Neural crest cell (in vitro differentiated cells): ENCODE data around the gene GPR132. TPM values are rescaled to one million over a fixed set of nuclear protein-coding genes. Genes with fewer than 3 reads are reported as not detected.

Source experiments
- DNase-seq: peaks from one replicate; pipeline ENCODE4 v3.0.0; 2021; ENCODE audit warnings: low read depth, mixed read lengths, low spot score
- H3K27ac Mint-ChIP-seq: one replicate; pipeline ENCODE4 v1.8.0; 2021; ENCODE audit warnings: mild to moderate bottlenecking, mixed read lengths; ENCODE audit not compliant: unreplicated experiment
- H3K27me3 Mint-ChIP-seq: 2 replicates; pipeline ENCODE4 v1.8.0; 2021; ENCODE audit warnings: low read depth, mild to moderate bottlenecking, mixed read lengths
- H3K36me3 Mint-ChIP-seq: 2 replicates; pipeline ENCODE4 v1.8.0; 2021; ENCODE audit warnings: low read depth, mild to moderate bottlenecking, mixed read lengths
- H3K4me1 Mint-ChIP-seq: 2 replicates; pipeline ENCODE4 v1.8.0; 2021; ENCODE audit warnings: mixed read lengths
- H3K4me3 Mint-ChIP-seq: one replicate; pipeline ENCODE4 v1.8.0; 2021; ENCODE audit warnings: mild to moderate bottlenecking, mixed read lengths
- H3K9me3 Mint-ChIP-seq: 2 replicates; pipeline ENCODE4 v1.8.0; 2021; ENCODE audit warnings: mixed read lengths
- total RNA-seq: library from RNA; stranded (reverse); gene quantifications from 2 replicates; pipeline ENCODE4 v1.2.1, GENCODE V29; 2021
- TF ChIP-seq, protein P1 (sequence below): fragments of 200-600 bp; sonication (generic); conservative IDR thresholded peaks from 2 replicates; pipeline ENCODE4 v1.5.0; 2021; ENCODE audit warnings: antibody characterized with exemption, mild to moderate bottlenecking

The GPR132 gene
- total RNA-seq, 1 donor from 2014 or later: not detected

DNA sequence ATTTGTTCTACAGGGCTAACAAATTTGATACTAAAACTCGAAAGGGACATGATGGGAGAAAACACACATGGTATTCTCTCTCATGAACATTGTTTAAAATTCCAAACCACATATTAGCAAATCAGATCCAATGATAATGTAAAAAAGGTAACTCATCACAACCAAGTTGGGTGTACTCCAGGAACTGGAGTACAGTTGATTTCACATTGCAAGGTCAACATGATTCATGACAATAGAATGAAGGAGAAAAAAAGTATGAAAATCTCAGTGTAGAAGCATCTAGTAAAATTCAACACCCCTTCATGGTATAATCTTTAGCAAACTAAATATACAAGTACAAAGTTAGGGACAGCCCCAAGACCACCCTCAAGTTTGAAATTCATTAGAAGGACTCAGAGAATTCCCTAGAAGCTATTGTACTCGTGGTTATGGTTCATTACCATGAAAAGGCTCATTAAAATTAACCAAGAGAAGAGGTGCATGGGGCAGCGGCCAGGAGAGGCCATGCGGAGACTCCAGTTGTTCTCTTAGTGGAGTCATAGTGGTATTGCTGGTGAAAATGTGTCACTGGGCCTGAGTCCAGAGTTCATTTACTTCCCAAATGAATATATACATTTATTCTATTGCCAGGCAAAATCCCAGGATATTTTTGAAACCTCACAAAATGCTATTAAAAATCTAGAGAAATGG, 41.3 kb downstream of the GPR132 start:
- Mint-ChIP-seq H3K4me3 (peak overlapping the region; percentile 67), H3K36me3 (peaks cover 2% of the 10 kb centered on the region), H3K4me1 (peaks cover 23% of the 10 kb centered on the region), H3K9me3 (no peaks in the 10 kb centered on the region), H3K27ac (no peak overlapping the region), H3K27me3 (peaks cover 9% of the 10 kb centered on the region)
- no peak for DNase-seq
- TF ChIP-seq, protein P1, sequence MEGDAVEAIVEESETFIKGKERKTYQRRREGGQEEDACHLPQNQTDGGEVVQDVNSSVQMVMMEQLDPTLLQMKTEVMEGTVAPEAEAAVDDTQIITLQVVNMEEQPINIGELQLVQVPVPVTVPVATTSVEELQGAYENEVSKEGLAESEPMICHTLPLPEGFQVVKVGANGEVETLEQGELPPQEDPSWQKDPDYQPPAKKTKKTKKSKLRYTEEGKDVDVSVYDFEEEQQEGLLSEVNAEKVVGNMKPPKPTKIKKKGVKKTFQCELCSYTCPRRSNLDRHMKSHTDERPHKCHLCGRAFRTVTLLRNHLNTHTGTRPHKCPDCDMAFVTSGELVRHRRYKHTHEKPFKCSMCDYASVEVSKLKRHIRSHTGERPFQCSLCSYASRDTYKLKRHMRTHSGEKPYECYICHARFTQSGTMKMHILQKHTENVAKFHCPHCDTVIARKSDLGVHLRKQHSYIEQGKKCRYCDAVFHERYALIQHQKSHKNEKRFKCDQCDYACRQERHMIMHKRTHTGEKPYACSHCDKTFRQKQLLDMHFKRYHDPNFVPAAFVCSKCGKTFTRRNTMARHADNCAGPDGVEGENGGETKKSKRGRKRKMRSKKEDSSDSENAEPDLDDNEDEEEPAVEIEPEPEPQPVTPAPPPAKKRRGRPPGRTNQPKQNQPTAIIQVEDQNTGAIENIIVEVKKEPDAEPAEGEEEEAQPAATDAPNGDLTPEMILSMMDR: no peak

DNA sequence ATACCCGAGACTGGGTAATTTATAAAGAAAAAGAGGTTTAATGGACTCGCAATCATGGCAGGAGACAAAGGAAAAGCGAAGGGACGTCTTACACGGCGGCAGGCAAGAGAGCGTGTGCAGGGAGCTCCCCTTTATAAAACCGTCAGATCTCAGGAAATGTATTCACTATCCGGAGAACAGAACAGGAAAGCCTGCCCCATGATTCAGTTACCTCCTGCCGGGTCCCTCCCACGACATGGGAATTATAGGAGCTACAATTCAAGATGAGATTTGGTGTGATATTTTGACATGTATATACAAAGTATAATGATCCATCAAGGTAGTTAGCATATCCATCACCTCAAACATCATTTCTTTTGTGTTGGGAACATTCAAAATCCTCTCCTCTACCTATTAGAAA, 42.1 kb downstream of the GPR132 start:
- peaks cover 28% of the 10 kb centered on the region for H3K4me1 Mint-ChIP-seq
- peak overlapping the region; percentile 67 for H3K4me3 Mint-ChIP-seq
- no peak overlapping the region for H3K27ac Mint-ChIP-seq
- H3K9me3 Mint-ChIP-seq: no peaks in the 10 kb centered on the region
- H3K36me3 Mint-ChIP-seq: peaks cover 2% of the 10 kb centered on the region
- DNase-seq: no peak
- TF ChIP-seq, protein P1: no peak
- H3K27me3 Mint-ChIP-seq: peaks cover 7% of the 10 kb centered on the region

DNA sequence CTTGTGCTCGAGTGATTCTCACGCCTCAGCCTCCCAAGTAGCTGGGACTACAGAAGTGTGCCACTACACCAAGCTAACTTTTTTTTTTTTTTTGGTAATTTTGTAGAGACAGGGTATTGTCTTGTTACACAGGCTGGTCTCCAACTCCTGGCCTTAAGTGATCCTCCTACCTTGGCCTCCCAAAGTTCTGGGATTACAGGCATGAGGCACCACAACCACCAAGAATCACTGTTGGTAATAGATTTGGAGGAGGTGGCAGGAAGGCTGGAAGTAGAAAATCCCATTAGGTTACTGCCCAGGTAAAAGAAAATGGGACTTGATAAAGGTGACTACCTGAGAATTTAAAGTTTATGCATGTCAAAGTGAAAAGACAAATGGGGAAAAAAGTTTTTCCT, 43.0 kb downstream of the GPR132 start:
- no peaks in the 10 kb centered on the region for H3K9me3 Mint-ChIP-seq
- no peak for DNase-seq
- H3K36me3 Mint-ChIP-seq: peaks cover 5% of the 10 kb centered on the region
- H3K4me3 Mint-ChIP-seq: peak overlapping the region; percentile 89
- TF ChIP-seq, protein P1: no peak
- H3K27me3 Mint-ChIP-seq: peaks cover 2% of the 10 kb centered on the region
- H3K4me1 Mint-ChIP-seq: peaks cover 35% of the 10 kb centered on the region
- no peak overlapping the region for H3K27ac Mint-ChIP-seq

DNA sequence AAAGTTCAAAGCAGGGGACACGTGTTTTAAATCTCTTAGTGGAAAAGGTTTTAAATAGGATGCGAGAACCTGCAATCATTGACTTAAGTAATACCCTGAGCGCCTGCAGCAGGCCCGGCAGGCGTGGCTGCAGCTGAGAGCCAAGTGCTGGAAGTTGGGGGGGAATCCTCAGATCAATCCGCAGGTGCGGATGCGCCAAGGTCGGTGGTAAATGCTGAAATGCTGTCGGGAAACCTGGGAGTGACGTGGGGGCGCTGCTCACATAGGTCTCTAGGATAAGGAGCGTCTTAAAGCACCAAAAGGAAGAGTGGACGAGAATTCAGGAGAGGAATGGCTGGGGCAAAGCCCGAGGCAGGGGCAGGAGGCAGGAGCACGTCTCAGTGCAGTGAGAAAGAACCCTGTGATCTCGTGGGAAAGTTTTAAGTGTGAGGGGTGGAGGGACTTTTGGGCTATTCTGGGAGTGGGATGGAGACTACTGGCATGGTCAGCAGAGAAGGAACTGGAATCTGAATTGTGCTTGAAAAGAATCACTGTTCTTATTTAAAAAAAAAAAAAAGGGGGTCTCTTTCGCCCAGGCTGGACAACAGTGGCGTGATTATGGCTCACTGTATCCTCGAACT, 43.5 kb downstream of the GPR132 start:
- Mint-ChIP-seq H3K4me3 (peak overlapping the region; percentile 89), H3K27ac (peak overlapping the region; percentile 83), H3K27me3 (peaks cover 2% of the 10 kb centered on the region), H3K9me3 (no peaks in the 10 kb centered on the region), H3K36me3 (peaks cover 5% of the 10 kb centered on the region), H3K4me1 (peaks cover 37% of the 10 kb centered on the region)
- TF ChIP-seq, protein P1: no peak
- peak; percentile 25 for DNase-seq

DNA sequence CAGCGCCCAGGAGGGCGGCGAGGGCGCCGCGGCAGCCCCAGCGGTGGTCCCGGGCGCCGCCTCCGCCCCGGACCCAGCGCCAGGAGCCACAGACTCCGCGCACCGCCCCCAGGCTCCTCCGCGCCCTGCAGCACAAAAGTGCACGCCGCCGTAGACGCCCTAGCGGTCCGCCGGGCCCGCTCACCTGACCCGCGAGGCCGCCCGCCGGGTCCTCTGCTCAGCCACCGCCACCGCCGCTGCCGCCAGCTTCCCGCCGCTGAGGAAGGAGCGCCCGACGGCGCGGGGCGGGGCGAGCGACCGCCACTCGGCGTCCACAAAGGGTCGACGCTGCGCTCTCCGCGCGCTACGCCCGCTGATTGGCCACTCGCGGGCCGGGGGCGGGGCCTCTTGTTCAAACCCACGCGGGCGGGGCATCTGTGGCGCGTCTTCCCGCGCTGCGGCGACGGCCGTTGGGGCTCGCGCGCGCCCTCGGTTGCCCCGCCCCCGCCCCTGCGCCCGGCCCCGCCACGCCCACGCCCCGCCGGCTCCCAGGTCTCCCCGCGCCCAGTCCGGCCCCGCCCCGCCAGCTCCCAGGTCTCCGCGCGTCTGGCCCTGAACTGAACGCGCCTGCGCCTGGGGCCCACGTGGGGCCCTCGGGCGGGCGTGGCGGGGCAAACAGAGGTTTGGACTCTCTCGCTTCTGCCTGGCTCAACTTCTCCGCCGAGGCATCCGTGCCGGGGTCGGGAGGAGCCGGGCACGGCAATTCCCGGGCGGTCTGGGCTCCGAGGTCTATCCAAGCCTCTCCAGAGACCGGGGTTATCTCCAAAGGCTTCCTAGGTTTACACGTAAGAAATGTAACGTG, 44.2 kb downstream of the GPR132 start, which contains the start of gene CDCA4:
Gene CDCA4 (minus strand): TSS at position 269 of the 841 bp plus-strand sequence. CDS start 9,154 bp downstream, outside the sequence.
- Mint-ChIP-seq H3K36me3 (peaks cover 6% of the 10 kb centered on the region), H3K27ac (peak within 1 kb of the TSS; percentile 97), H3K4me1 (peaks cover 45% of the 10 kb centered on the region), H3K4me3 (peak within 1 kb of the TSS; percentile 97), H3K27me3 (peaks cover under 1% of the 10 kb centered on the region), H3K9me3 (no peaks in the 10 kb centered on the region)
- TF ChIP-seq, protein P1: peak; percentile 8
- peak; percentile 95 for DNase-seq
